ENCODE measurements around the gene AFAP1L1. TPM values are rescaled to one million over a fixed set of nuclear protein-coding genes. Genes with fewer than 3 reads are reported as not detected.

AFAP1L1 gene
- total and polyA plus RNA-seq, 9 of the 15 experiments (the other 6 are each of a cell fraction or from before 2014, with no cell fraction given), result 0.01 to 0.12 (median 0.03) TPM; not detected in 4

- TF ChIP-seq ELK3 (CRISPR knock-in tag; IDR thresholded peaks at IDR 0.05), result no peak
- peak in 1 of 2 experiments; percentile 62 for TF ChIP-seq AFF1 (IDR thresholded peaks at IDR 0.05; ENCODE audit: low read depth in 1 of 2, partially characterized antibody in 2 of 2)
- no peak for TF ChIP-seq SPI1 (IDR thresholded peaks at IDR 0.05; ENCODE audit: borderline replicate concordance, low read depth, low read length)
- TF ChIP-seq REST (IDR thresholded peaks at IDR 0.05; ENCODE audit: borderline replicate concordance), result peak; percentile 80
- TF ChIP-seq REST (CRISPR knock-in tag; IDR thresholded peaks at IDR 0.05; ENCODE audit: low read depth), result no peak
- TF ChIP-seq ATF3 (IDR thresholded peaks at IDR 0.05), result peak; percentile 65
- peak; percentile 29; the same call in 1 of the 2 replicates for TF ChIP-seq ATF3 (CRISPR knock-in tag; conservative IDR thresholded peaks at IDR 0.05)
- no peak for TF ChIP-seq GTF2F1 (IDR thresholded peaks at IDR 0.05; ENCODE audit: low read depth, low read length)
- TF ChIP-seq ADNP (tag; IDR thresholded peaks at IDR 0.05), result no peak
- peak; percentile 66; the same call in 1 of the 2 replicates for TF ChIP-seq CHAMP1 (IDR thresholded peaks at IDR 0.05)
Observed at GRCh38 chr5:149320791-149321330, 49.2 kb downstream of the AFAP1L1 start (continued).

Measured in K562 (cell line).